Endothelial cell of umbilical vein (primary cell): ENCODE data around the gene FTSJ1. TPM values are rescaled to one million over a fixed set of nuclear protein-coding genes. Genes with fewer than 3 reads are reported as not detected.
"Not testable (repeated sequence)": the region's sequence is repeated elsewhere in the genome, so short reads cannot be mapped to it uniquely, and the experiment has no call there.

ENCODE experiments used
- BruUV-seq: library from RNA; stranded (reverse); fragments of 400-500 nt; replicated peaks from 2 replicates; lab custom pipeline; 2021; lab: Mats Ljungman, UMichigan
- CTCF ChIA-PET: fragments of 300-600, 350-600 bp; sonication (Branson Sonifier 250); formaldehyde crosslinking; loops from one replicate; lab custom pipeline; 2021; ENCODE audit warnings: antibody characterized with exemption, inconsistent platforms; lab: Charles Lee
- POLR2A ChIA-PET: fragments of 300-600, 350-600 bp; sonication (Branson Sonifier 250); formaldehyde crosslinking; loops from one replicate; lab custom pipeline; 2021; ENCODE audit warnings: antibody characterized with exemption, inconsistent platforms; lab: Charles Lee
- DNase-seq: peaks from one replicate; pipeline ENCODE4 v3.0.0-alpha.2; 2011; ENCODE audit warnings: low read depth, low spot score
- FAIRE-seq: peaks from 2 replicates; lab custom pipeline; 2011; peaks lifted over from hg19 to GRCh38; lab: Jason Lieb, UNC
- H2AFZ ChIP-seq: 2 replicates; pipeline ENCODE4 v1.6.0; 2012; ENCODE audit warnings: low read depth, low read length, control low read depth, inconsistent platforms
- H3K27ac ChIP-seq: 2 replicates; pipeline ENCODE4 v1.5.1; 2011; ENCODE audit warnings: low read depth, mild to moderate bottlenecking, control low read depth, low read length, moderate library complexity; ENCODE audit not compliant: insufficient read depth
- H3K27me3 ChIP-seq, 2 experiments: 2 replicates each; pipeline versions ENCODE4 v1.6.0 to v1.6.1; 2011; ENCODE audit warnings: low read length in 2 of 2, mixed read lengths in 1 of 2; ENCODE audit not compliant: control insufficient read depth in 2 of 2, insufficient read depth in 2 of 2
- H3K36me3 ChIP-seq, 2 experiments: 2 replicates in 1 of 2; 3 replicates in 1 of 2; pipeline ENCODE4 v1.5.1; 2011; ENCODE audit warnings: low read length in 2 of 2, mild to moderate bottlenecking in 1 of 2, moderate library complexity in 1 of 2; ENCODE audit not compliant: control insufficient read depth in 2 of 2, insufficient read depth in 2 of 2; ENCODE audit errors: extremely low read depth in 1 of 2
- H3K4me1 ChIP-seq: 3 replicates; pipeline ENCODE4 v1.5.1; 2011; ENCODE audit warnings: mild to moderate bottlenecking, low read length; ENCODE audit not compliant: control insufficient read depth, insufficient read depth; ENCODE audit errors: extremely low read depth
- H3K4me2 ChIP-seq: 2 replicates; pipeline ENCODE4 v1.6.1; 2011; ENCODE audit warnings: low read length, control low read depth, mixed read lengths; ENCODE audit not compliant: insufficient read depth
- H3K4me3 ChIP-seq, 3 experiments: fragments of 200-600 bp in 1 of 3; sonication (generic), shearing (Covaris generic) in 1 of 3; replicated peaks in 1 of 3; 2 replicates each; pipeline ENCODE4 v1.5.1; 2011 to 2016; ENCODE audit warnings: control low read depth in 3 of 3, low read length in 3 of 3, mild to moderate bottlenecking in 2 of 3, inconsistent platforms in 1 of 3, low read depth in 1 of 3, moderate library complexity in 1 of 3; ENCODE audit not compliant: insufficient read depth in 1 of 3
- H3K79me2 ChIP-seq: 2 replicates; pipeline ENCODE4 v1.6.0; 2012; ENCODE audit warnings: low read length, inconsistent platforms; ENCODE audit not compliant: control insufficient read depth, insufficient read depth
- H3K9ac ChIP-seq: replicated peaks from 2 replicates; pipeline ENCODE3; 2011; ENCODE audit warnings: low read length, control low read depth; ENCODE audit not compliant: insufficient read depth; ENCODE audit errors: extremely low read depth
- H3K9me1 ChIP-seq: replicated peaks from 3 replicates; pipeline ENCODE4 v1.6.0; 2011; ENCODE audit warnings: mild to moderate bottlenecking, low read length; ENCODE audit not compliant: control insufficient read depth, insufficient read depth; ENCODE audit errors: extremely low read depth
- H3K9me3 ChIP-seq: replicated peaks from 2 replicates; pipeline ENCODE4 v1.5.1; 2012; ENCODE audit warnings: low read length, inconsistent platforms; ENCODE audit not compliant: control insufficient read depth, insufficient read depth
- H4K20me1 ChIP-seq: replicated peaks from 2 replicates; pipeline ENCODE3; 2011; ENCODE audit warnings: mild to moderate bottlenecking, low read length; ENCODE audit not compliant: control insufficient read depth, insufficient read depth; ENCODE audit errors: extremely low read depth
- dilution Hi-C: fragments of 300-500 bp; cut with MboI; formaldehyde crosslinking; loops from one replicate; pipeline ENCODE4 v1.15.0; 2019; ENCODE audit warnings: low sequenced_read_pairs; ENCODE audit not compliant: extremely low pct_ligation_motif_present
- intact Hi-C: fragments of 100-400 bp; cut with micrococcal nuclease; formaldehyde crosslinking; loops from one replicate; pipeline ENCODE4 v1.10.0; 2022
- polyA plus RNA-seq, 4 experiments: library from polyadenylated mRNA; depleted of rRNA in 3 of 4; stranded (reverse) in 3 of 4; unstranded in 1 of 4; fragments of >200 nt; gene quantifications; 2 replicates each; pipeline versions ENCODE4 v1.2.1 to v1.2.3, GENCODE V29; 2011 to 2012; ENCODE audit warnings: missing spikeins in 1 of 4
- total RNA-seq: library from RNA; stranded (reverse); gene quantifications from 2 replicates; pipeline ENCODE4 v1.2.3, GENCODE V29; 2021

Gene FTSJ1
- total and polyA plus RNA-seq, 2 donors (not counting 3 experiments of a cell fraction or from before 2014, with no cell fraction given): 59.9 to 63.9 TPM

GRCh38 chrX:48429606-48430005, 46.4 kb upstream of the FTSJ1 start:
- POLR2A ChIA-PET, H3K27ac ChIP-seq, H3K4me3 ChIP-seq, H3K79me2 ChIP-seq, H3K9me1 ChIP-seq, H3K9ac ChIP-seq, H3K36me3 ChIP-seq, intact Hi-C loops, FAIRE-seq, BruUV-seq, DNase-seq, H3K9me3 ChIP-seq, CTCF ChIA-PET, H3K4me1 ChIP-seq, H4K20me1 ChIP-seq, H2AFZ ChIP-seq, H3K4me2 ChIP-seq, H3K27me3 ChIP-seq, dilution Hi-C loops: not testable (repeated sequence)

- intact Hi-C loops, H3K4me3 ChIP-seq, H3K27me3 ChIP-seq, FAIRE-seq, H3K4me2 ChIP-seq, H3K36me3 ChIP-seq, H3K9ac ChIP-seq, H3K79me2 ChIP-seq, POLR2A ChIA-PET, H3K4me1 ChIP-seq, BruUV-seq, dilution Hi-C loops, H3K9me3 ChIP-seq, DNase-seq, H2AFZ ChIP-seq, H4K20me1 ChIP-seq, H3K27ac ChIP-seq, CTCF ChIA-PET, H3K9me1 ChIP-seq: not testable (repeated sequence)
These were observed 45.8 kb upstream of the FTSJ1 start for GRCh38 chrX:48430166-48430565.

DNA sequence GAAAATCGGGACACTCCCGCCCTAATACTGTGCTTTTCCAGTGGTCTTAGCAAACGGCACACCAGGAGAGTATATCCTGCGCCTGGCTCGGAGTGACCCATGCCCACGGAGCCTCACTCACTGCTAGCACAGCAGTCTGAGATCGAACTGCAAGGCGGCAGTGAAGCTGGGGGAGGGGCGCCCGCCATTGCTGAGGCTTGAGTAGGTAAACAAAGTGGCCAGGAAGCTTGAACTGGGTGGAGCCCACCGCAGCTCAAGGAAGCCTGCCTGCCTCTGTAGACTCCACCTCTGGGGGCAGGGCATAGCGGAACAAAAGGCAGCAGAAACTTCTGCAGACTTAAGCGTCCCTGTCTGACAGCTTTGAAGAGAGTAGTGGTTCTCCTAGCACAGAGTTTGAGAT, 42.3 kb upstream of the FTSJ1 start:
- POLR2A ChIA-PET, FAIRE-seq, BruUV-seq, H2AFZ ChIP-seq, H3K79me2 ChIP-seq, dilution Hi-C loops, DNase-seq, H3K9ac ChIP-seq, H3K27me3 ChIP-seq, H3K4me2 ChIP-seq, H3K4me3 ChIP-seq, H3K9me3 ChIP-seq, H3K36me3 ChIP-seq, H3K27ac ChIP-seq, H3K4me1 ChIP-seq, H4K20me1 ChIP-seq, CTCF ChIA-PET, H3K9me1 ChIP-seq, intact Hi-C loops: not testable (repeated sequence)

- H4K20me1 ChIP-seq, intact Hi-C loops, H3K9me1 ChIP-seq, dilution Hi-C loops, H3K4me1 ChIP-seq, H3K4me2 ChIP-seq, H3K9ac ChIP-seq, H3K27me3 ChIP-seq, H3K36me3 ChIP-seq, H2AFZ ChIP-seq, H3K9me3 ChIP-seq, CTCF ChIA-PET, H3K27ac ChIP-seq, POLR2A ChIA-PET, BruUV-seq, DNase-seq, H3K79me2 ChIP-seq, FAIRE-seq, H3K4me3 ChIP-seq: not testable (repeated sequence)
These were observed 28.8 kb upstream of the FTSJ1 start for GRCh38 chrX:48447201-48447600.
